ENCODE measurements around the gene DNM3. TPM values are rescaled to one million over a fixed set of nuclear protein-coding genes. Genes with fewer than 3 reads are reported as not detected.

DNM3 gene
- total and polyA plus RNA-seq, 9 of the 15 experiments (the other 6 are each of a cell fraction or from before 2014, with no cell fraction given): 0.08 to 0.36 (median 0.22) TPM; not detected in 1

DNA sequence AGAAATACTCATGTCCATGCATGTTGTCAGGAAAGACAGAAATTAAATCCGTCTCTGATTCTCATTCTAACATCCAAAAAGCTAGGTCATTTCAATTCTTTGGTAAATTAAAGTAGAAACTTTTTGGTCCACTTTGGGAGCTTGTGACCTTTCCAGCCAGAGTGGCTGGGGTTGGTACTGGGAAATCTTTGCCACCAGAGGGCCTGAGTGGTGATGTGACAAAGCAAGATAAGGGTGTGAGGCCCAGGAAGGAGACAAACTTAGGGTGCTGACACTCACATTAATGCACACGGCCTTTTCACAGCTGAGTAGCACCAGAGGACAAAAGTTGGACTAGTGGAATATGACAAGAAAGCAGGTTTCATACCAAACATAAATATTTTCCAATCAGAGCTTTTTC, 144.3 kb downstream of the DNM3 start:
- H2AFZ ChIP-seq (ENCODE audit: low read depth, low read length): no peak overlapping the region
- H3K27ac ChIP-seq (ENCODE audit: extremely low read depth, low read depth, low read length): no peak overlapping the region
- ATAC-seq: peak; percentile 88
- H4K20me1 ChIP-seq (replicated peaks; ENCODE audit: control insufficient read depth, insufficient read depth, low read length): no peaks in the 10 kb centered on the region
- peak; percentile 13 to 62 (median 38) for DNase-seq (ENCODE audit: extremely low read depth in 1 of 4, low spot score in 3 of 4)
- 0% methylated on average over 2 of the region's 2 CpGs for WGBS (ENCODE audit: insufficient coverage, low coverage, missing lambda C conversion rate)
- no peak overlapping the region for H3K9ac ChIP-seq (ENCODE audit: insufficient read depth in 1 of 2, low read depth in 2 of 2, low read length in 2 of 2)
- no peaks in the 10 kb centered on the region for H3K36me3 ChIP-seq (ENCODE audit: control insufficient read depth, insufficient read depth, low read length)
- no peaks in the 10 kb centered on the region for H3K9me3 ChIP-seq (replicated peaks; ENCODE audit: control insufficient read depth, insufficient read depth, low read depth, low read length)
- H3K4me1 ChIP-seq (replicated peaks in 1 of 2; ENCODE audit: control insufficient read depth in 2 of 2, insufficient read depth in 2 of 2, low read length in 2 of 2): no peaks in the 10 kb centered on the region
- in situ Hi-C loops (cut with MboI): no loop called here
- CTCF ChIA-PET (ENCODE audit: low intra/inter-chr PET ratio): interaction anchor here (0.7 to 2.7 kb wide), 4 partner anchors 184 to 416 kb away, joined by 3 to 19 read pairs (median 4); no protein-coding TSS in a partner anchor
- intact Hi-C loops (cut with micrococcal nuclease): loop anchor here (1.0 to 10.0 kb wide), 3 partner anchors 184 to 501 kb away; partner anchors contain the start of gene PRRC2C
- FAIRE-seq: no peak
- H3K27me3 ChIP-seq (ENCODE audit: control insufficient read depth in 2 of 2, insufficient read depth in 2 of 2, low read length in 2 of 2): no peaks in the 10 kb centered on the region
- POLR2A ChIA-PET: interaction anchor here (0.9 to 1.2 kb wide), 2 partner anchors 9 to 269 kb away, joined by 3 read pairs; no protein-coding TSS in a partner anchor
- no peaks in the 10 kb centered on the region for H3K79me2 ChIP-seq (ENCODE audit: control insufficient read depth, insufficient read depth, low read length)
- H3K9me1 ChIP-seq (ENCODE audit: control insufficient read depth, insufficient read depth, low read length): no peaks in the 10 kb centered on the region
- no TSS peak for BruUV-seq (replicated peaks)
- no peak overlapping the region for H3K4me2 ChIP-seq (ENCODE audit: insufficient read depth, low read length)
- H3K4me3 ChIP-seq: no peak overlapping the region
- TF ChIP-seq KDM1A (IDR thresholded peaks at IDR 0.05): peak in 1 of 2 experiments; percentile 28; a peak in 1 of 4 replicates
- no peak for TF ChIP-seq OTX1 (CRISPR knock-in tag; IDR thresholded peaks at IDR 0.05)
- TF ChIP-seq HNRNPL (IDR thresholded peaks at IDR 0.05; ENCODE audit: low read depth, low read length): no peak
- peak; percentile 31; the same call in 1 of the 2 replicates for TF ChIP-seq NCOR1 (IDR thresholded peaks at IDR 0.05)
- TF ChIP-seq CREM (IDR thresholded peaks at IDR 0.05; ENCODE audit: low read depth): peak; percentile 40; the same call in 1 of the 2 replicates
- TF ChIP-seq, protein P1, sequence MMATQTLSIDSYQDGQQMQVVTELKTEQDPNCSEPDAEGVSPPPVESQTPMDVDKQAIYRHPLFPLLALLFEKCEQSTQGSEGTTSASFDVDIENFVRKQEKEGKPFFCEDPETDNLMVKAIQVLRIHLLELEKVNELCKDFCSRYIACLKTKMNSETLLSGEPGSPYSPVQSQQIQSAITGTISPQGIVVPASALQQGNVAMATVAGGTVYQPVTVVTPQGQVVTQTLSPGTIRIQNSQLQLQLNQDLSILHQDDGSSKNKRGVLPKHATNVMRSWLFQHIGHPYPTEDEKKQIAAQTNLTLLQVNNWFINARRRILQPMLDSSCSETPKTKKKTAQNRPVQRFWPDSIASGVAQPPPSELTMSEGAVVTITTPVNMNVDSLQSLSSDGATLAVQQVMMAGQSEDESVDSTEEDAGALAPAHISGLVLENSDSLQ (IDR thresholded peaks at IDR 0.05): no peak
- no peak for TF ChIP-seq ZKSCAN1 (IDR thresholded peaks at IDR 0.05; ENCODE audit: low read depth, low read length)
- TF ChIP-seq CBFA2T3 (IDR thresholded peaks at IDR 0.05): peak; percentile 60
- peak; percentile 46; the same call in 1 of the 2 replicates for TF ChIP-seq TEAD4 (IDR thresholded peaks at IDR 0.05; ENCODE audit: low read length)
- no peak for TF ChIP-seq TEAD4 (CRISPR knock-in tag; IDR thresholded peaks at IDR 0.05; ENCODE audit: borderline replicate concordance)
- no peak for TF ChIP-seq GTF2A2 (tag; IDR thresholded peaks at IDR 0.05)
- TF ChIP-seq CBX3 (IDR thresholded peaks at IDR 0.05; ENCODE audit: borderline replicate concordance in 1 of 2, low read length in 2 of 2): 0 out of 3 replicates have a peak, but pooled peaks of 1 of the 2 experiments have one; percentile 33
- TF ChIP-seq TCF3 (CRISPR knock-in tag; IDR thresholded peaks at IDR 0.05): peak; percentile 57
- no peak for TF ChIP-seq MBD2 (IDR thresholded peaks at IDR 0.05; ENCODE audit: borderline replicate concordance, low read depth)
- TF ChIP-seq TAL1 (IDR thresholded peaks at IDR 0.05): peak; percentile 54; the same call in 1 of the 2 replicates
- peak in 1 of 2 experiments; percentile 41; a peak in 2 of 4 replicates for TF ChIP-seq RAD21 (CRISPR knock-in tag; conservative IDR thresholded peaks at IDR 0.05 in 1 of 2, IDR thresholded peaks at IDR 0.05 in 1 of 2)
- TF ChIP-seq ZNF384 (IDR thresholded peaks at IDR 0.05; ENCODE audit: low read depth, low read length): no peak
- TF ChIP-seq CBFA2T2 (conservative IDR thresholded peaks at IDR 0.05): peak; percentile 26
- TF ChIP-seq MECOM (CRISPR knock-in tag; IDR thresholded peaks at IDR 0.05): no peak
- TF ChIP-seq NFE2 (IDR thresholded peaks at IDR 0.05; ENCODE audit: low read depth): 0 out of 2 replicates have a peak, but pooled peaks have one; percentile 21
- TF ChIP-seq MLLT1 (IDR thresholded peaks at IDR 0.05): no peak
- TF ChIP-seq ZFP36 (IDR thresholded peaks at IDR 0.05; ENCODE audit: low read depth, low read length, partially characterized antibody): peak; percentile 20
